B cell (primary cell): ENCODE results near the gene CCDC43. TPM values are rescaled to one million over a fixed set of nuclear protein-coding genes. Genes with fewer than 3 reads are reported as not detected.
A peak's percentile ranks its signal among the peaks of the same experiment; 100 is the strongest.

Experiments used
- ATAC-seq: fragments of 200-7000 bp; cut with Tn5 transposase; one replicate; pipeline ENCODE4 v1.10.0; 2021; ENCODE audit warnings: low read depth, mild to moderate bottlenecking, moderate number of reproducible peaks, moderate library complexity
- CTCF ChIA-PET: fragments of 350-600 bp; sonication (Branson Sonifier 250); formaldehyde crosslinking; loops from one replicate; lab custom pipeline; 2021; ENCODE audit warnings: antibody characterized with exemption, inconsistent platforms; lab: Charles Lee
- POLR2A ChIA-PET: fragments of 350-600 bp; sonication (Branson Sonifier 250); formaldehyde crosslinking; loops from one replicate; lab custom pipeline; 2021; ENCODE audit warnings: antibody characterized with exemption; lab: Charles Lee
- DNase-seq: peaks from one replicate; pipeline ENCODE4 v3.0.0; 2013
- H2AFZ ChIP-seq: 2 replicates; pipeline ENCODE4 v1.6.1; 2012; ENCODE audit warnings: mild to moderate bottlenecking, low read depth, low read length; ENCODE audit not compliant: insufficient read depth, poor library complexity, severe bottlenecking
- H3K27ac ChIP-seq, 2 donors: 1 replicate in 1 of 2; 2 replicates in 1 of 2; pipeline ENCODE4 v1.5.1; 2012 to 2013; ENCODE audit warnings: low read length in 2 of 2, mild to moderate bottlenecking in 2 of 2, moderate library complexity in 1 of 2
- H3K27me3 ChIP-seq, 4 experiments: fragments of 200-600 bp in 1 of 4; sonication (generic) in 1 of 4; replicated peaks in 1 of 4; 1 replicate in 2 of 4; 2 replicates in 2 of 4; pipeline versions ENCODE4 v1.6.1 to v1.7.0; 2013 to 2016; ENCODE audit warnings: low read length in 3 of 4, mild to moderate bottlenecking in 2 of 4, mixed read lengths in 1 of 4, moderate library complexity in 1 of 4; ENCODE audit not compliant: insufficient read depth in 4 of 4, control insufficient read depth in 3 of 4; ENCODE audit errors: control extremely low read depth in 1 of 4
- H3K36me3 ChIP-seq, 2 experiments: replicated peaks in 1 of 2; 1 replicate in 1 of 2; 2 replicates in 1 of 2; pipeline versions ENCODE4 v1.6.1 to v1.7.1; 2013; ENCODE audit warnings: low read length in 1 of 2; ENCODE audit not compliant: insufficient read depth in 2 of 2, control insufficient read depth in 1 of 2; ENCODE audit errors: control extremely low read depth in 1 of 2, extremely low read depth in 1 of 2
- H3K4me1 ChIP-seq, 2 donors: fragments of 200-600 bp in 1 of 2; sonication (generic) in 1 of 2; 1 replicate in 1 of 2; 2 replicates in 1 of 2; pipeline versions ENCODE4 v1.5.1 to v1.6.1; 2013 to 2017; ENCODE audit warnings: low read length in 2 of 2; ENCODE audit not compliant: control insufficient read depth in 2 of 2, insufficient read depth in 2 of 2
- H3K4me2 ChIP-seq: replicated peaks from 2 replicates; pipeline ENCODE3; 2012; ENCODE audit warnings: mild to moderate bottlenecking, low read depth, low read length; ENCODE audit not compliant: poor library complexity, severe bottlenecking
- H3K4me3 ChIP-seq, 5 experiments: fragments of 200-600 bp in 1 of 5; sonication (generic) in 1 of 5; 1 replicate in 3 of 5; 2 replicates in 2 of 5; pipeline versions ENCODE4 v1.5.1 to v1.7.0; 2011 to 2016; ENCODE audit warnings: low read length in 4 of 5, mild to moderate bottlenecking in 4 of 5, low read depth in 2 of 5, control low read depth in 1 of 5, moderate library complexity in 1 of 5; ENCODE audit not compliant: insufficient read depth in 1 of 5; ENCODE audit errors: control extremely low read depth in 1 of 5, extremely low read depth in 1 of 5
- H3K79me2 ChIP-seq: fragments of 200-600 bp; sonication (generic); one replicate; pipeline ENCODE4 v1.6.0; 2016; ENCODE audit warnings: low read length; ENCODE audit not compliant: control insufficient read depth, insufficient read depth
- H3K9ac ChIP-seq: fragments of 200-600 bp; sonication (generic); 2 replicates; pipeline ENCODE4 v1.6.1; 2017; ENCODE audit warnings: mild to moderate bottlenecking, low read length, moderate library complexity
- H3K9me3 ChIP-seq, 3 donors: one replicate each; pipeline versions ENCODE4 v1.6.1 to v1.7.1; 2013; ENCODE audit warnings: low read length in 2 of 3; ENCODE audit not compliant: control insufficient read depth in 2 of 3, insufficient read depth in 1 of 3; ENCODE audit errors: control extremely low read depth in 1 of 3
- H4K20me1 ChIP-seq: 2 replicates; pipeline ENCODE4 v1.6.0; 2012; ENCODE audit warnings: mild to moderate bottlenecking, low read length; ENCODE audit not compliant: insufficient read depth, control insufficient read depth, poor library complexity, severe bottlenecking
- H3K27ac Mint-ChIP-seq: one replicate; pipeline ENCODE4 v1.8.0; 2021; ENCODE audit warnings: mixed read lengths
- H3K27me3 Mint-ChIP-seq: one replicate; pipeline ENCODE4 v1.8.0; 2021; ENCODE audit warnings: mixed read lengths
- H3K4me1 Mint-ChIP-seq: one replicate; pipeline ENCODE4 v1.8.0; 2021; ENCODE audit warnings: mixed read lengths
- H3K4me3 Mint-ChIP-seq: one replicate; pipeline ENCODE4 v1.8.0; 2021; ENCODE audit warnings: mixed read lengths
- H3K9me3 Mint-ChIP-seq: one replicate; pipeline ENCODE4 v1.8.0; 2022; ENCODE audit warnings: mixed read lengths; ENCODE audit not compliant: insufficient read depth
- EZH2 ChIP-seq: IDR thresholded peaks from 2 replicates; pipeline ENCODE4 v1.6.1; 2012; ENCODE audit warnings: borderline replicate concordance, low read depth, mild to moderate bottlenecking, moderate library complexity, low read length; ENCODE audit not compliant: insufficient read depth, poor library complexity, severe bottlenecking
- WGBS: methylation state at CpG from one replicate; pipeline ENCODE4 v1.1.5; 2013; ENCODE audit warnings: missing lambda C conversion rate; ENCODE audit not compliant: insufficient coverage; 5-methylcytosine and 5-hydroxymethylcytosine counted together
- intact Hi-C: fragments of 100-400 bp; cut with micrococcal nuclease; formaldehyde crosslinking; loops from one replicate; pipeline ENCODE4 v1.10.0; 2022
- polyA plus RNA-seq: library from polyadenylated mRNA; depleted of rRNA; stranded (reverse); fragments of >200 nt; gene quantifications from 2 replicates; pipeline ENCODE4 v1.2.3, GENCODE V29; 2012
- total RNA-seq, 2 donors: library from RNA; stranded (reverse); fragments of 120-200 nt in 1 of 2; gene quantifications; 1 replicate in 1 of 2; 2 replicates in 1 of 2; pipeline versions ENCODE4 v1.2.3 to v1.2.4, GENCODE V29; 2013 to 2022
- TF ChIP-seq, protein P1 (sequence below): fragments of 200-600 bp; IDR thresholded peaks from one replicate; pipeline ENCODE4 v1.8.0; 2022; ENCODE audit warnings: antibody characterized with exemption, mild to moderate bottlenecking

CCDC43 gene
- total and polyA plus RNA-seq, 2 donors (not counting 1 experiment from before 2014, with no cell fraction given) = 3.3 to 22.7 TPM

- CTCF ChIA-PET = interaction anchor here (0.5 to 2.1 kb wide), 4 partner anchors 17 to 1573 kb away, joined by 3 to 6 read pairs (median 4); partner anchors contain the start of gene CCDC43
These were observed 19.1 kb upstream of the CCDC43 start, which contains the start of gene DBF4B for GRCh38 chr17:44708401-44709263. Gene DBF4B, plus strand, starts transcription at chr17:44708665. Its CDS starts 156 bp downstream, at chr17:44708821.

More at GRCh38 chr17:44708401-44709263, 19.1 kb upstream of the CCDC43 start, which contains the start of gene DBF4B:
- POLR2A ChIA-PET = interaction anchor here (1.4 kb wide), 1 partner anchor 19 kb away, joined by 7 read pairs; the partner anchor contains the start of gene CCDC43
- no peaks in the 10 kb centered on the region for H4K20me1 ChIP-seq
- peaks cover 0 to under 1% of the 10 kb centered on the region in 2 experiments for H3K36me3 ChIP-seq
- Mint-ChIP-seq H3K4me3 (no peak within 1 kb of the TSS), H3K27ac (peak within 1 kb of the TSS; percentile 32), H3K27me3 (peaks cover 4% of the 10 kb centered on the region), H3K4me1 (peaks cover 4% of the 10 kb centered on the region), H3K9me3 (no peaks in the 10 kb centered on the region)
- peaks cover 0 to 2% (median 0%) of the 10 kb centered on the region in 4 experiments for H3K27me3 ChIP-seq
- peak; percentile 96 for ATAC-seq
- H3K4me1 ChIP-seq = peaks cover 13 to 17% of the 10 kb centered on the region in 2 donors
- intact Hi-C loops = loop anchor here (1.0 kb wide), 3 partner anchors 19 to 191 kb away; partner anchors contain the start of genes CCDC43 and EFTUD2
- peak within 1 kb of the TSS; percentile 85 to 99 (median 90) for H3K4me3 ChIP-seq
- H3K9me3 ChIP-seq = no peaks in the 10 kb centered on the region
- 1% methylated on average over 52 of the region's 52 CpGs for WGBS
- peak within 1 kb of the TSS; percentile 35 to 68 for H3K27ac ChIP-seq
- peaks cover 15% of the 10 kb centered on the region for H3K79me2 ChIP-seq
- peak; percentile 94 for DNase-seq
- peak within 1 kb of the TSS; percentile 97 for H2AFZ ChIP-seq
- H3K4me2 ChIP-seq = peak within 1 kb of the TSS; percentile 93
- H3K9ac ChIP-seq = peak within 1 kb of the TSS; percentile 94
- TF ChIP-seq EZH2 = no peak
- TF ChIP-seq, protein P1, sequence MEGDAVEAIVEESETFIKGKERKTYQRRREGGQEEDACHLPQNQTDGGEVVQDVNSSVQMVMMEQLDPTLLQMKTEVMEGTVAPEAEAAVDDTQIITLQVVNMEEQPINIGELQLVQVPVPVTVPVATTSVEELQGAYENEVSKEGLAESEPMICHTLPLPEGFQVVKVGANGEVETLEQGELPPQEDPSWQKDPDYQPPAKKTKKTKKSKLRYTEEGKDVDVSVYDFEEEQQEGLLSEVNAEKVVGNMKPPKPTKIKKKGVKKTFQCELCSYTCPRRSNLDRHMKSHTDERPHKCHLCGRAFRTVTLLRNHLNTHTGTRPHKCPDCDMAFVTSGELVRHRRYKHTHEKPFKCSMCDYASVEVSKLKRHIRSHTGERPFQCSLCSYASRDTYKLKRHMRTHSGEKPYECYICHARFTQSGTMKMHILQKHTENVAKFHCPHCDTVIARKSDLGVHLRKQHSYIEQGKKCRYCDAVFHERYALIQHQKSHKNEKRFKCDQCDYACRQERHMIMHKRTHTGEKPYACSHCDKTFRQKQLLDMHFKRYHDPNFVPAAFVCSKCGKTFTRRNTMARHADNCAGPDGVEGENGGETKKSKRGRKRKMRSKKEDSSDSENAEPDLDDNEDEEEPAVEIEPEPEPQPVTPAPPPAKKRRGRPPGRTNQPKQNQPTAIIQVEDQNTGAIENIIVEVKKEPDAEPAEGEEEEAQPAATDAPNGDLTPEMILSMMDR = no peak
